ENCODE results near the gene NOTO. TPM values are rescaled to one million over a fixed set of nuclear protein-coding genes. Genes with fewer than 3 reads are reported as not detected.
"Not testable (repeated sequence)": the region's sequence is repeated elsewhere in the genome, so short reads cannot be mapped to it uniquely, and the experiment has no call there.

The NOTO gene
- total and polyA plus RNA-seq, 3 experiments from 2014 or later, result not detected

DNA sequence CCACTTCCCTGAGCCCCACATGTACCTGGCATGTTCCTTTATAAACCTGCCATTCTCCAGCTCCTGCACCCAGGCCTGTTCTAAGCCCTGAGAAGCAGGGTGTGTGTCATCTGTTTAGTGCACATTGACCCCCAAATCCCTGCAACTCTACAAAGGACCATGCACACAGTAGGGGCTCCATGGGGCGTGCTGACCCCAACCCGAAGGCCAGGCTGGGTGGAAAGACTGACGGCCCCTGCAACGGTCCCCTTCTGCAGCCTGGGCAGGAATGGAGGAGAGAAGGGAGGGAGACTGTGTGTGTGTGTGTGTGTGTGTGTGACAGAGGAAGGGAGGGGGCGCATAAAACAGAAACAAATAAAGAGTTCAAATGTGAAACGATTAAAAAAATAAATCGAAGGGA lies 32.0 kb upstream of the NOTO start:
- Mint-ChIP-seq H3K27me3 (peaks cover 10 to 19% of the 10 kb centered on the region in 2 donors), H3K27ac (peak overlapping the region in 1 of 8 donors; percentile 47)
- H3K9me3 Mint-ChIP-seq; H3K4me1 ChIP-seq (ENCODE audit: insufficient read depth, low read length); DNase-seq; H3K4me1 Mint-ChIP-seq; H3K9me3 ChIP-seq (ENCODE audit: low read length); H3K36me3 ChIP-seq (ENCODE audit: insufficient read depth, low read length); H3K27me3 ChIP-seq (ENCODE audit: insufficient read depth, low read length, poor library complexity, severe bottlenecking); H3K27ac ChIP-seq (ENCODE audit: low read depth, low read length); CTCF ChIA-PET; H3K4me3 Mint-ChIP-seq; H3K36me3 Mint-ChIP-seq; H3K4me3 ChIP-seq (ENCODE audit: low read length); POLR2A ChIA-PET: not testable (repeated sequence)

DNA sequence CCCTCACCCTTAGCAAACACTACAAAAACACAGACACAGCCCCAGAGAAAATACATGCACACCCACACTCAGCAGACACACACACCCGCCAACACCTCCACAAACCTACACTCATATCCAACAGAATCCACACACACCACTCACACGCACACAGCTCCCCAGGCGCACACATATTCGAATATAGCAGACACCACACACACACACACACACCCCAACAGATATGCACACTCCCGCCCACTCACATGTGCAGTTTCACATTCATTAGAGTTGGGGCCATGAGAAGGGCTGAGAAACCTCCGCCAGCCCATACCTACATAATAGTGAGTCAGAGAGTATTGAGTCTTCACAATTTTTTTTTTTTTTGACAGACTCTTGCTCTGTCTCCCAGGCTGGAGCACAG lies 29.4 kb upstream of the NOTO start:
- no peak overlapping the region for H3K27ac ChIP-seq (ENCODE audit: low read depth, low read length)

DNA sequence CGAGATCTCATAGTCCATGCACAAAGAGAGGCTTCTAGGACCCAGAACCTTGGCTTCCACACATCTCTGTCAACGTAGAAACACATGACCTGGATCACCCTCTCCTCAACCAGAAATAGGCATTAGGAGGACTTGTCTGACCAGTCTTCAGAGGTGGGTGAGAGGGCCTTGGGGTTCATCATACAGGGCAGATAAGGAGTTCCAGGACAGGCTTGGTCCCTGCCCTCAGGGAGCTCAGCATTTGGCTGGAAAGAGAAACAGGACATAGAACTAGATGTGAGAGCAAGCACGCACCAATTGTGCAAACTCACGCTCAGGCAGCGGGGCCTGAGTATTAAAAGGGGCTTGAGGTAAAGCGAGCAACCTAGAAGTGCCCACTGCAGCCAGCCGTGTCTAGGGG lies 28.6 kb upstream of the NOTO start:
- Histone ChIP-seq H3K4me3 (ENCODE audit: low read length) (no peak overlapping the region), H3K27ac (ENCODE audit: low read depth, low read length) (no peak overlapping the region), H3K36me3 (ENCODE audit: insufficient read depth, low read length) (no peaks in the 10 kb centered on the region), H3K27me3 (ENCODE audit: insufficient read depth, low read length, poor library complexity, severe bottlenecking) (peaks cover 5% of the 10 kb centered on the region), H3K9me3 (ENCODE audit: low read length) (no peaks in the 10 kb centered on the region), H3K4me1 (ENCODE audit: insufficient read depth, low read length) (peaks cover 22% of the 10 kb centered on the region)
- DNase-seq, result no peak
- Mint-ChIP-seq H3K9me3 (no peaks in the 10 kb centered on the region), H3K4me3 (peak overlapping the region in 2 of 7 donors; percentile 39 to 57), H3K4me1 (peaks cover 14 to 22% (median 15%) of the 10 kb centered on the region in 3 donors), H3K27me3 (peaks cover 18 to 40% of the 10 kb centered on the region in 2 donors), H3K36me3 (no peaks in the 10 kb centered on the region), H3K27ac (peak overlapping the region in 1 of 8 donors; percentile 61)
- POLR2A ChIA-PET, result no interaction called here
- CTCF ChIA-PET, result interaction anchor here (0.7 to 2.6 kb wide), 4 partner anchors 10 to 281 kb away, joined by 3 to 8 read pairs (median 4); no protein-coding TSS in a partner anchor

More for the DNA sequence above, 29.4 kb upstream of the NOTO start:
- DNase-seq, result no peak
- Histone ChIP-seq H3K36me3 (ENCODE audit: insufficient read depth, low read length) (no peaks in the 10 kb centered on the region), H3K9me3 (ENCODE audit: low read length) (no peaks in the 10 kb centered on the region), H3K4me3 (ENCODE audit: low read length) (no peak overlapping the region), H3K4me1 (ENCODE audit: insufficient read depth, low read length) (peaks cover 22% of the 10 kb centered on the region), H3K27me3 (ENCODE audit: insufficient read depth, low read length, poor library complexity, severe bottlenecking) (peaks cover 5% of the 10 kb centered on the region)
- Mint-ChIP-seq H3K27me3 (peaks cover 20 to 32% of the 10 kb centered on the region in 2 donors), H3K9me3 (no peaks in the 10 kb centered on the region), H3K4me1 (peaks cover 14 to 22% (median 15%) of the 10 kb centered on the region in 3 donors), H3K4me3 (no peak overlapping the region), H3K27ac (no peak overlapping the region), H3K36me3 (no peaks in the 10 kb centered on the region)
- POLR2A ChIA-PET, result no interaction called here
- CTCF ChIA-PET, result interaction anchor here (0.7 to 2.6 kb wide), 2 partner anchors 180 to 181 kb away, joined by 4 to 8 read pairs; no protein-coding TSS in a partner anchor

DNA sequence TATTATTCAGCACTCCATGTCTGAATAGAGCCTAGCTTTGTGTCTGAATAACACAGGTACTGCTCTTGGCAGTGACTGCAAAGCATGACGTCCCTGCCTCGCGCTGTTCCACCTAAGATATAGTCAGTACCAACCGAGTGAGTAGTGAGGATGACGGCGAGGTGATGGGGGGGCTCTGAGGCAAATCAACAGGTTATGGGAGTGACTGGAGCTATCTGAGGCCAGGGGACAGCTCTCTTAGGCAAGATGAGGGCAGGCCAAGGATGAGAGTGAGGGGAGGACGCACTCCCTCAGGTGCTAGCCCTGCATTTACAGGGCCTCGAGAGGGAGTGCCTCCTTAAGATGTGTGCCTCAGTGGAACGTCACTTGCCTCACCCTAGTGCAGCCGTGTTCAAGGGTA lies 28.1 kb upstream of the NOTO start:
- Histone ChIP-seq H3K4me3 (ENCODE audit: low read length) (no peak overlapping the region), H3K27me3 (ENCODE audit: insufficient read depth, low read length, poor library complexity, severe bottlenecking) (peaks cover 5% of the 10 kb centered on the region), H3K36me3 (ENCODE audit: insufficient read depth, low read length) (no peaks in the 10 kb centered on the region), H3K4me1 (ENCODE audit: insufficient read depth, low read length) (peaks cover 22% of the 10 kb centered on the region), H3K27ac (ENCODE audit: low read depth, low read length) (no peak overlapping the region), H3K9me3 (ENCODE audit: low read length) (no peaks in the 10 kb centered on the region)
- Mint-ChIP-seq H3K9me3 (no peaks in the 10 kb centered on the region), H3K27ac (peak overlapping the region in 2 of 8 donors; percentile 13 to 61), H3K27me3 (peaks cover 17 to 40% of the 10 kb centered on the region in 2 donors), H3K36me3 (no peaks in the 10 kb centered on the region), H3K4me1 (peaks cover 14 to 22% (median 15%) of the 10 kb centered on the region in 3 donors), H3K4me3 (peak overlapping the region in 3 of 7 donors; percentile 17 to 57 (median 20))
- no peak for DNase-seq
- ChIA-PET CTCF (interaction anchor here (0.9 to 4.2 kb wide), 8 partner anchors 10 to 281 kb away, joined by 3 to 76 read pairs (median 5); partner anchors contain the start of gene SMYD5), POLR2A (no interaction called here)

DNA sequence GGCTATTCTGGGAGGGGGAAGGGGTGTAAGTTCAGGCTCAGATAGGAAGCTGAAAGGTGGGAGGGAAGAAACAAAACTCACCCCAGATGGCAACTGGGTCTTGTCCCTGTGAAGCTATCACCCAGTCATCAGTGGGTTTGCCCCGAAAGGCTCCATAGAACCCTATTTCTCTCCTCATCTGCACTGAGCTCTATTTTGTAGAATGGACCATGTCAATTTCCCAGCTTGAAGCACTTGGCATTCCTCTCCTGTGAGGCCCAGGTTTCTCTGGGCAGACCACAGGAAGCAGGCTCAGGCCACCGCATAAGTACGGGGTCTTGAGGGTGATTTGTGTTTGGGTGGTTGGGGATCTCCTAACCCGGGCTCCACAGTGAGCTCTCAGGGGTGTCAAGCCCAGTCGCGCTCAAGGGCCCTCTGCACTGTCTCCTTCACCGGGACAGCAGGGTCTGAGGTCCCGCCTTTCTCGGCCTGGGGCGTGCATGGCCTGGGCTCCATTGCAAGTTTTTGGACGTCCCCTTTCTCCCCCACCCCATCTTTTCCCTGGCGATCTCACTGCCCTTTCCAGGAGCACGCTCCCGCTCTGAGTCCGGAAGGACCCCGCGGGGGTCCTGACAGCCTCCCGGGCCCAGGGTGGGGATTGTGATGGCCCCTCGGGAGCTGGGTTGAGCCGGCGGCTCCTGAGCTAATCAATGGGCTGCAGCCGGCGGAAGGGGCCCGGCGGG lies 27.3 kb upstream of the NOTO start:
- Mint-ChIP-seq H3K27ac (peak overlapping the region in 2 of 8 donors; percentile 48 to 62), H3K4me3 (peak overlapping the region in 4 of 7 donors; percentile 32 to 53 (median 47)), H3K27me3 (peaks cover 18 to 49% of the 10 kb centered on the region in 2 donors), H3K4me1 (peaks cover 14 to 22% (median 15%) of the 10 kb centered on the region in 3 donors), H3K9me3 (no peaks in the 10 kb centered on the region), H3K36me3 (no peaks in the 10 kb centered on the region)
- no peaks in the 10 kb centered on the region for H3K9me3 ChIP-seq (ENCODE audit: low read length)
- peaks cover 10% of the 10 kb centered on the region for H3K27me3 ChIP-seq (ENCODE audit: insufficient read depth, low read length, poor library complexity, severe bottlenecking)
- DNase-seq, result no peak
- no peak overlapping the region for H3K27ac ChIP-seq (ENCODE audit: low read depth, low read length)
- H3K4me3 ChIP-seq (ENCODE audit: low read length), result peak overlapping the region; percentile 62
- peaks cover 22% of the 10 kb centered on the region for H3K4me1 ChIP-seq (ENCODE audit: insufficient read depth, low read length)
- no peaks in the 10 kb centered on the region for H3K36me3 ChIP-seq (ENCODE audit: insufficient read depth, low read length)
- POLR2A ChIA-PET, result no interaction called here
- CTCF ChIA-PET, result interaction anchor here (0.9 to 4.2 kb wide), 8 partner anchors 9 to 282 kb away, joined by 3 to 76 read pairs (median 5); partner anchors contain the start of gene SMYD5

DNA sequence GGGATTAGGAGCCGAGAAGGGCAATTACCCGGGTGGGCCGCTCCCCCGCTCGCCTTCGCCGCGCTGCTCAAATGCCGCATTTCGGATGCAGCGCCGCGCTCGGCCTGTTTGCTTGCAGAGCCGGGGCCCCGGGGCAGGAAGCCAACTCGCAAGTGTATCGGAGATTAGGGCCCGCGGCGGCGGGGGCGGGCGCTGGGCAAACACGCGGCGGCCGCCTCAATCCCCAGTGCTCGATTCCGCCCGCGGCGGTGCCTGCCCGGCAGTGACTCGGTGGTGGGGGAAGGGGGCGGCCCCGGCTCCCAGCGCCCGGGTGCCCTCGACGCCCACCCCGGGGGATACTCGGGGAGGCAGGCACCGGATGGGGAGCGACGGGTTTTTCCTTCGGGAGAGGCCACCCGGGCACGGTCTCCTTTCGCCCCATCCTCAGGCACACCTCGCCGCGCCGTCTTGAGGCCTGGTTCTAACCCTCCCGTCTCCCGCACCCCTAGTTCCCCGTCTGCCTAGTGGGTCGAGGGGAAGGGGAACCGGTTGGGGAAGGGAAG lies 26.6 kb upstream of the NOTO start:
- Histone ChIP-seq H3K9me3 (ENCODE audit: low read length) (no peaks in the 10 kb centered on the region), H3K36me3 (ENCODE audit: insufficient read depth, low read length) (no peaks in the 10 kb centered on the region), H3K27ac (ENCODE audit: low read depth, low read length) (no peak overlapping the region), H3K4me3 (ENCODE audit: low read length) (peak overlapping the region; percentile 62), H3K4me1 (ENCODE audit: insufficient read depth, low read length) (peaks cover 22% of the 10 kb centered on the region), H3K27me3 (ENCODE audit: insufficient read depth, low read length, poor library complexity, severe bottlenecking) (peaks cover 10% of the 10 kb centered on the region)
- POLR2A ChIA-PET, result interaction anchor here (1.2 kb wide), 1 partner anchor 58 kb away, joined by 4 read pairs; the partner anchor contains the start of gene CCT7
- CTCF ChIA-PET, result interaction anchor here (1.3 to 4.2 kb wide), 13 partner anchors 12 to 283 kb away, joined by 3 to 85 read pairs (median 15); partner anchors contain the start of genes RAB11FIP5 and SMYD5
- peak overlapping the region; percentile 87 to 95 (median 89) for H3K4me3 Mint-ChIP-seq
- H3K27me3 Mint-ChIP-seq, result peaks cover 18 to 54% of the 10 kb centered on the region in 2 donors
- DNase-seq, result peak; percentile 52 to 74 (median 65)
- no peak overlapping the region for H3K27ac Mint-ChIP-seq
- H3K36me3 Mint-ChIP-seq, result no peaks in the 10 kb centered on the region
- H3K9me3 Mint-ChIP-seq, result no peaks in the 10 kb centered on the region
- H3K4me1 Mint-ChIP-seq, result peaks cover 14 to 22% (median 15%) of the 10 kb centered on the region in 3 donors

DNA sequence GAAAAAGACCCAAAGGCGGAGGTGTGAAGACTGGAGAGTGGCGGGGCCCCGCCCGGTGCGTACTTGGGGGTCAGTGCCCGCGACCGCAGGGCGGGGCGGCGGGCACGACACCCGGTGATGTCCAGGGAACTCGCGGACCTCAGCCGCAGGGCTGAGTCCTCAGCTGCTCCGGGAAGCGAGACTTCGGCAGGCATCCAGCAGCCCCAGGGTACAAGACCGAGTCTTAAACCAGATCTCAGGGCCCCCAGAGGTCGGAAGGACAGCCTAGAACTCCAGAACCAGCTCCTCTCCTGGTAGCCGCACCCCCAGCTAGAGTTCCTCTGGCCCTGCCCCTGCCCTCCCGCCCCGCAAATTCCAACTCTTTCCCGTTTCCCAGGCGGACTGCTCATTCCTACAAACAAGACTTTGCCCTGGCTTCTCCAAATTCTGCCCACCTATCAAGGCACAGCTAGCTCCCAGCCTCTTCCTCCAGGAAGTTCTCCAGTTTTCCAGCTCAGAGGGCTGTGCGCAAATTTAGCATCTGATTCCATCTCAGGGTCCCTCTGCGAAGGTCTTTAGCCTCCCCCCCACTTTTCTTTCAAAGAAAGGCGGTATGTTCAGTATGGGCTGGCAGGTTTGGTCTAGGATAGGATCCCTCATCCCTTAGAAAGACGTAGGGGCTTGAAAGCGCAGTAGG lies 26.0 kb upstream of the NOTO start:
- Histone ChIP-seq H3K27me3 (ENCODE audit: insufficient read depth, low read length, poor library complexity, severe bottlenecking) (peaks cover 10% of the 10 kb centered on the region), H3K4me3 (ENCODE audit: low read length) (peak overlapping the region; percentile 81), H3K4me1 (ENCODE audit: insufficient read depth, low read length) (peaks cover 22% of the 10 kb centered on the region), H3K9me3 (ENCODE audit: low read length) (no peaks in the 10 kb centered on the region), H3K27ac (ENCODE audit: low read depth, low read length) (no peak overlapping the region), H3K36me3 (ENCODE audit: insufficient read depth, low read length) (no peaks in the 10 kb centered on the region)
- Mint-ChIP-seq H3K36me3 (no peaks in the 10 kb centered on the region), H3K4me1 (peaks cover 14 to 22% (median 15%) of the 10 kb centered on the region in 3 donors), H3K27me3 (peaks cover 18 to 54% of the 10 kb centered on the region in 2 donors), H3K9me3 (no peaks in the 10 kb centered on the region), H3K4me3 (peak overlapping the region; percentile 87 to 95 (median 89)), H3K27ac (peak overlapping the region in 3 of 8 donors; percentile 13 to 71 (median 63))
- peak in 2 of 5 donors; percentile 5 to 18 for DNase-seq
- CTCF ChIA-PET, result interaction anchor here (0.8 to 4.2 kb wide), 39 partner anchors 11 to 315 kb away, joined by 3 to 85 read pairs (median 6); partner anchors contain the start of genes CCT7, NOTO, PRADC1 and RAB11FIP5
- POLR2A ChIA-PET, result interaction anchor here (1.2 kb wide), 1 partner anchor 57 kb away, joined by 4 read pairs; the partner anchor contains the start of gene CCT7

Data from CD8-positive, alpha-beta memory T cell (primary cell).